C4-2B (cell line): Measurements from ENCODE around the gene ZNF165.
"Not testable (repeated sequence)": the region's sequence is repeated elsewhere in the genome, so short reads cannot be mapped to it uniquely, and the experiment has no call there.

ENCODE experiments used
- H3K27ac ChIP-seq: fragments of 450-650 bp; 2 replicates; pipeline ENCODE4 v1.5.1; 2017
- ZFX ChIP-seq: fragments of 450-650 bp; IDR thresholded peaks from 2 replicates; pipeline ENCODE4 v1.6.1; 2017
- TF ChIP-seq, protein P1 (sequence below): fragments of 450-650 bp; conservative IDR thresholded peaks from 2 replicates; pipeline ENCODE4 v1.5.1; 2017; ENCODE audit warnings: mild to moderate bottlenecking

Gene ZNF165

GRCh38 chr6:28105245-28105639, 24.9 kb downstream of the ZNF165 start:
- no peak for TF ChIP-seq ZFX
- peak overlapping the region; percentile 77 for H3K27ac ChIP-seq

DNA sequence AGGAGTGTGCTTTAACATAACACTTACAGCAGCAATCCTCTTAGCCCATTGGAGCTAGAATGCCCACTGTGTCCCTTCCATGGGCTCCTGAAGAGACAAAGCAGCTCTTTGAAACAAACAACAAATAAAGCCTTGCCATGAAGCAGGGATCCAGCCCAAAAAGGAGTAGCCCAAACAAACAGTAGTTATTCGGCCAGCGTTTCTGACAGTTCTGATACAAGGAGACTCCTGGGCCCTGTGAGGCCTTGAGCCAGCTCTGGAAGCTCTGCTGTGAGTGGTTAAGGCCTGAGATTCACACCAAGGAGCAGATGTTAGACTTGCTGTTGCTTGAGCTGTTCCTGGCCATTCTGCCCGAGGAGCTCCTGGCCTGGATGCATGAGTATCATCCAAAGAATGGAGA, 27.1 kb downstream of the ZNF165 start:
- TF ChIP-seq ZFX = no peak
- TF ChIP-seq, protein P1, sequence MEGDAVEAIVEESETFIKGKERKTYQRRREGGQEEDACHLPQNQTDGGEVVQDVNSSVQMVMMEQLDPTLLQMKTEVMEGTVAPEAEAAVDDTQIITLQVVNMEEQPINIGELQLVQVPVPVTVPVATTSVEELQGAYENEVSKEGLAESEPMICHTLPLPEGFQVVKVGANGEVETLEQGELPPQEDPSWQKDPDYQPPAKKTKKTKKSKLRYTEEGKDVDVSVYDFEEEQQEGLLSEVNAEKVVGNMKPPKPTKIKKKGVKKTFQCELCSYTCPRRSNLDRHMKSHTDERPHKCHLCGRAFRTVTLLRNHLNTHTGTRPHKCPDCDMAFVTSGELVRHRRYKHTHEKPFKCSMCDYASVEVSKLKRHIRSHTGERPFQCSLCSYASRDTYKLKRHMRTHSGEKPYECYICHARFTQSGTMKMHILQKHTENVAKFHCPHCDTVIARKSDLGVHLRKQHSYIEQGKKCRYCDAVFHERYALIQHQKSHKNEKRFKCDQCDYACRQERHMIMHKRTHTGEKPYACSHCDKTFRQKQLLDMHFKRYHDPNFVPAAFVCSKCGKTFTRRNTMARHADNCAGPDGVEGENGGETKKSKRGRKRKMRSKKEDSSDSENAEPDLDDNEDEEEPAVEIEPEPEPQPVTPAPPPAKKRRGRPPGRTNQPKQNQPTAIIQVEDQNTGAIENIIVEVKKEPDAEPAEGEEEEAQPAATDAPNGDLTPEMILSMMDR = no peak
- H3K27ac ChIP-seq = no peak overlapping the region

- no peak overlapping the region for H3K27ac ChIP-seq
- TF ChIP-seq, protein P1 = no peak
- TF ChIP-seq ZFX = no peak
These were observed 31.6 kb downstream of the ZNF165 start for GRCh38 chr6:28111964-28112363.

- TF ChIP-seq ZFX = no peak
- TF ChIP-seq, protein P1 = no peak
- no peak overlapping the region for H3K27ac ChIP-seq
These were observed 35.4 kb downstream of the ZNF165 start for GRCh38 chr6:28115799-28116198.

DNA sequence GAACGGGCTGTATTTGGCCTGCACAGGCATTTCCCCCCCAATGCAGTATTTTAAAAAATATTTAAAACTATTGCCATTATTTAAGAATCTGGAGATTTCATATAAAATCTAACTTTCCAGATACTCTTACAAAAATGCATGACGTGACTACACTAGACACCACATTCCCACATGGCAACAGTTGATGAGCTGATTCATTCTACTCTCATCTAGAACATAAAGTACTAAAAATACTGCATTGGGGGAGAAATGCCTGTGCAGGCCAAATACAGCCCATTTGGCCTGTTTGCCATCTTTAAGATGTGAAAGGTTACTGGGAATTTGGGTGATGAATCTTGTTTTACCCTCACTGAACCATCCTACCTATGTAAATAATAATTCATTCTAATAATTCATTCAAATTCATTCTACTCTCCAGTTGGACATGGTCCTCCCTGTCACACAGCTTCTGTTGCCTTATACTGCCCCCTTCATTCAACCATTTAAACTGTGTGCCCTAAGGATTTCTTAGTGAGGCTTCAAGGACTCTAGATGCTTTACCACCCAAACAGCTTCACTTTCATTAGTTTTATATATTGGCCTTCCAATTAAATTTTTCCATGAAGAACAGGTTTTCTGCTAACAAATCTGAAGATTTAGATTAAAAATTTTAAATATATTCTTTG, 37.1 kb downstream of the ZNF165 start:
- no peak overlapping the region for H3K27ac ChIP-seq
- TF ChIP-seq ZFX = no peak
- TF ChIP-seq, protein P1 = no peak; the same call in 1 of the 2 replicates

GRCh38 chr6:28118217-28118616, 37.8 kb downstream of the ZNF165 start:
- H3K27ac ChIP-seq = no peak overlapping the region
- no peak for TF ChIP-seq ZFX
- TF ChIP-seq, protein P1 = no peak

- no peak overlapping the region for H3K27ac ChIP-seq
- no peak for TF ChIP-seq ZFX
- TF ChIP-seq, protein P1 = no peak
These were observed 41.5 kb downstream of the ZNF165 start for GRCh38 chr6:28121876-28122275.

DNA sequence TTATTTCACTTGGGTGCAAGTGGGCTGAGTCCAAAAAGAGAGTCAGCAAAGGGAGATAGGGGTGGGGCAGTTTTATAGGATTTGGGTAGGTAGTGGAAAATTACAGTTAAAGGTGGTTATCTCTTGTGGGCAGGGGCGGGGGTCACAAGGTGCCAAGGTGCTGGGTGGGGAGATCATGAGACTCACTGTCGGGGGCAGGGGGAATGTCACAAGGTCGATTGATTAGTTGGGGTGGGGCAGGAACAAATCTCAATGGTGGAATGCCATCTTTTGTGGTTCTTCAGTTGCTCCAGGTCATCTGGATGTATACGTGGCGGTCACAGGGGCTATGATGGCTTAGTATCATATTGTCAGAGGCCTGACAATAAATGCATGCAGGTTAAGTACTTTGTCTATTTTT, 41.9 kb downstream of the ZNF165 start:
- not testable (repeated sequence) for H3K27ac ChIP-seq
